ENCODE measurements around the gene HYAL2.

GRCh38 chr3:50289130-50289529 lies 33.4 kb downstream of the HYAL2 start:
- TF ChIP-seq CTCF (conservative IDR thresholded peaks at IDR 0.05) (no peak), EZH2 (IDR thresholded peaks at IDR 0.05; ENCODE audit: low read depth) (no peak)

Measured in PC-9 (cell line).